Activated naive CD4-positive, alpha-beta T cell treated with Interleukin-2 at 50 U/mL for 16 hours (primary cell): ENCODE measurements around the gene MRPS10.
"Not testable (repeated sequence)": the region's sequence is repeated elsewhere in the genome, so short reads cannot be mapped to it uniquely, and the experiment has no call there.

Experiments
- DNase-seq: peaks from one replicate; pipeline ENCODE4 v3.0.0-alpha.2; 2020

The MRPS10 gene

DNA sequence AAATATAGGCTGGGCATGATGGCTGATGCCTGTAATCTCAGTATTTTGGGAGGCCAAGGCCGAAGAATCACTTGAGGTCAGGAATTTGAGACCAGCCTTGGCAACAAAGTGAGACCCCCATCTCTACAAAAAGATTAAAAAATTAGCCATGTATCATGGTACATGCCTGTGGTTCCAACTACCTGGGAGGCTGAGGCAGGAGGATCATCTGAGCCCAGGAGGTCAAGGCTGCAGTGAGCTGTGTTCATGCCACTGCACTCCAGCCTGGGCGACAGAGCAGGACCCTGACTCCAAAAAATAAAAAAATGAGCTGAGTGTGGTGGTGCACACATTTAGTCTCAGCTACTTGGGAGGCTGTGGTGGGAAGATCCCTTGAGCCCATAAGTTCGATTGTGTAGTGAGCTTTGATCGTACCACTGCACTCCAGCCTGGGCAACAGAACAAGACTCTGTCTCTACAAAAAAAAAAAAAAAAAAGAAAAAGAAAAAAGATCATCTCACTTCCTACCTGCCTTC lies 12.8 kb downstream of the MRPS10 start:
- no peak for DNase-seq

DNA sequence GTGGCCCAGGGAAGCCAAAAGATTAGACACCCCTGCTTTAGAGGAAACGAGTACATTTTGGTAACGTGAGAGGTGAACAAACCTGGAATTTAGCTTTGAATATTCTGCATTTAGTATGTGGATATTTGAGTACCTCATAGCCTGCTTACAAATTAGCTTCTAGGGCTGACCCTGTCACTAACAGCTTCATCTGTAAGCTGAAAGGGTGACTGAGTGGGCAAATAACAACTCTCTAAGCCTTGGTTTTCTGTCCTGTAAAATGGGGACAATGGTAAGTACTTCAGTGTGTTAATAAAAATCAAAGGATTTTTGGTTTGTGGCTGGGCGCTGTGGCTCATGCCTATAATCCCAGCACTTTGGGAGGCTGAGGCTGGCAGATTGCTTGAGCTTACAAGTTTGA lies 14.5 kb downstream of the MRPS10 start:
- no peak for DNase-seq

DNA sequence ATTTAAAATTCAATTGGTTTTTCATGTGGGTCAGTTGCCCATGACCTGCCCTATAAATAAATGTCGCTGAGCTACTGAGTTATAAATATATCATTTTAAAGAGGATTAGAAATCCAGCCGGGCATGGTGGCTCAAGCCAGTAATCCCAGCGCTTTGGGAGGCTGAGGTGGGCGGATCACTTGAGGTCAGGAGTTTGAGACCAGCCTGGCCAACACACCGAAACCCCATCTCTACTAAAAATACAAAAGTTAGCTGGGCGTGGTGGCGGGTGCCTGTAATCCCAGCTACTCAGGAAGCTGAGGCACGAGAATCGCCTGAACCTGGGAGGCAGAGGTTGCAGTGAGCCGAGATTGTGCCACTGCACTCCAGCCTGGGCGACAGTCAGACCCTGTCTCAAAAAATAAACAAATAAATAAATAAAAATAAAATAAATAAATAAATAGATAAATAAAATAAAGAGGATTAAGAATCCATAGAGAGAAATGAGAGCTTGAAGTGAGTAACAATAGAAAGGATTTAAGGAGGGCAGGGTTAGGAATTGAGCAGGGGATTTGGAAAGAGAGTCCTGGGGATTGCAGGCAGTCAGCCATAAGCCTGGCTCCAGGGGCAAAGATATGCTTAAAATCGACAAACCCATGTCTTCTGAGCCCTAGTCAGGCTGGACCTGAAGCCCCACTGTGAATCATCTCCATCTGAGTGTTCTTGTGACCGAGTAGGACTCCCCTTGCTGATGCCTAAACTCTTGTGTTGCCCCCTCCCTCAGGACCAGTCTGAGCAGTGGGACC lies 15.3 kb downstream of the MRPS10 start:
- DNase-seq: not testable (repeated sequence)

DNA sequence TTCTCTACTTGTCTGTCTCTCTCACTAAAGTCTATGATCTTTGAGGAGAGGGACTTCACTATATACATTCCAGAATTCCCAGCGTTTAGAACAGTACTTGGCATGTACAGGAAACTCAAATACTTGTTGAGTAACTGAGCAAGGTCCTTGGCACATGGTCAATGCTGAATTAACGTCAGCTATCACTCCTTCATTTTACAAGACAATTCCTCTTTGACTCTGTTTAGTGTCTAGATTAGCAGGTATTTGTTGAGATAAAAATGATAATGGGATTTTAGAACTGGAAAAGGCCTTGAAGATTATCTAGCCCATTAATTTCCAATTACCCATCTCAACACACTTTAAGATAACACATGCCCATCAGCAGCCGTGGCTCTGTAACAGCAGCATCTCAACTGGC lies 16.3 kb downstream of the MRPS10 start:
- DNase-seq: no peak

DNA sequence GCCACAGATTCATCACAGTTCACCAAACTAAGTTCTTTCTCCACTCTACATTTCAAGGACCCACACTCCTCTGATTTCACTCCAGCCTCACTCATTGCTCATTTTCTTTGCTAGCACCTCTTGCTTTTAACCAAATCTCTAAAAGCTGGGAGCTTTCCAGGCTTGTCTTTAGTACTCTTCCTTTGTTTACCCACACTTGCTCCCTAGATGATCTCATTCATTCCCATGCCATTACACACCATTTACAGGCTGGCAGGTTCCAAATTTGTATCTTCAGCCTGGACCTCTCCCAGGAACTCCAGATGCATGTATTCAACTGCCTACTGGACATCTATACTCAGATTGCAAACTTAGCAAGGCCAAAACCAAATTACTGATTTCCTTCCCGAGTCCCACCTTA lies 17.6 kb downstream of the MRPS10 start:
- no peak for DNase-seq

DNA sequence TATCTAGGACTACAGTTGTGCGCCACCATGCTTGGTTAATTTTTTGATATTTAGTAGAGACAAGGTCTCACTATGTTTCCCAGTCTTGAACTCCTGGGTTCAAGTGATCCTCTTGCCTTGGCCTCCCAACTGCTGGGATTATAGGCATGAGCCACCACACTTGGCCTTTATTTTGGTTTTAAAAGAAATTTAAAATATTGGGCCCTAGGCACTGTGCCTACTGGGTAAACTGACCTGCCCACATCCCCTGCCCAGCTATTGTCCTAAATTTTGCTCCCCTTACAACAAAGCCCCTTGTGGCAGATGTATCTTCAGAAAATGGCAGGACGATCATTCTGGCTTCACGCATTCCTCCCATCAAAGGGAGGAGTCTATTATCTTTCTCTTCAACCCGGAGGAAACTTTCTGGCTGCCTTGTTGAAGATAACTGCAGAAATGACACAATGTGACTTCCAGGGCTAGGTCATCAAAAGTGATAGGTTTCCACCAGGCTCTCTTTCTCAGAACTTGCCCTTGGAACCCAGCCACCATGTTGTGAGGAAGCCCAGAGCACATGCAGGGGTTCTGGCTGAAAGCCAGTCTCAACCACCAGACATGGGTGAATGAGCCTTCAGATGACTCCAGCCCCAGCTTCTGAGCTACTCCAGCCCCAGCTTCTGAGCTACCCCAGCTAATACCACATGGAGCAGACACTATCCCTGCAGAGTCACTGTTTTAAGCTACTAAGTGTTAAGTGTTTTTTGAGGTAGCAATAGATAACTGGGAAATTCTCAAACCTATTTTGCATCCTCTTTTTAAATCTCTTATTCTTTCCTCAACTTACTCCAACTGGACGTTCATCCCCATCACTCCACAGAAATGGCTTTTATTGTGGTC lies 18.3 kb downstream of the MRPS10 start:
- no peak for DNase-seq

DNA sequence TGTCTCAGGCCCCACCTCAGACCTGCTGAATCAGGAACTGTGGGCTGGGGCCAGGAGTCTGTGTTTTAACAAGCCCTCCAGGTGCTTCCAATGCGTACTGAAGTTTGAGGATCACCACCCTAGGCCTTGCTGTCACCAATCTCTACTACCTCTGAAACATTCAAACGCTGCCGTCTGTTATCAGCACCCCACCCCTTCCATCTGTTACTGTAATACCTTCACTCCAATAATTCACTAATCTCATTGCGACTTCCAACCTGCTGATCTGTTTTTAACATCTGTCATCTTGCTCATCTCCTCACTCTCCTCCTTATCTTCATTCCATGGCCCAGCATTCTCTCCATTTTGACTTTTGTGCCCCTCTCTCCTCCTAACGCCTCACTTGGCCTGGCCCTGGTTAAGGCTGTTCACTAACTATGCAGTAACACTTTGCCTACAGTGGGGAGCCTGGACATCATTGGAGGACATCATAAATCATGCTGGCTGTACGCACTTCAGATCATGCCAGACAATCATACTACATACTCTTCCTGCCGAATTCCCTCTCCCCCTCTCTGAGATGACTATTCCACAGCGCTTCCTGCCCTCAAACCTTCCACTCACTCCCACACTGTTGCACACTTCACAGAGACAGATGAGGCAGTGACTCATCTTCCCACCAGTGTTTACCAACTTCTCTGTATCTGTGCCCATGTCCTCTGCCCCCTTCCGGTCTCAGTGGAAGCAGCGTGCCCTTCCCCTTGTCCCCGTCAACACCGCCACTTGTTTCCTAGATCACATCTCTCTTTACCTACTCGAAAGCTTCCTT lies 19.9 kb downstream of the MRPS10 start:
- peak; percentile 22 for DNase-seq

DNA sequence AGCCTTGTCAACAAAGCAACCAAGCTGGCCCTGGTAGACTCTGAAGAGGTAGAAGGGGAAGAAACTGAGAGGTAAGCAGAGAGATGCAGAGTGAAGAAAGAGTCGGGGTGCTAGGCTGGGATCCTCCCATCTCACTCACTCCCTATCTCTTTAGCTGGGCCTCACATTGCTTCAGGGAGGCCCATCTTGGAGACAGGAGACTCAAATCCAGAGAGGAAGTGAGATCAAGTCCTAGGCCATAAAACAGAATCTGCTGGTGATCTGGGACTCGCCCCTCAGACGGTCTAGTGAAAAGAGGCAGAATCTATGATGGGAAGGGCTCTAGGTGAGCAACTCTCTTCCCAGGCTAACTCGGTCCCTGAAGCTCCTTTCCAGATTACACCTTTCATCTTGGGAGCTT lies 22.2 kb downstream of the MRPS10 start:
- DNase-seq: no peak

DNA sequence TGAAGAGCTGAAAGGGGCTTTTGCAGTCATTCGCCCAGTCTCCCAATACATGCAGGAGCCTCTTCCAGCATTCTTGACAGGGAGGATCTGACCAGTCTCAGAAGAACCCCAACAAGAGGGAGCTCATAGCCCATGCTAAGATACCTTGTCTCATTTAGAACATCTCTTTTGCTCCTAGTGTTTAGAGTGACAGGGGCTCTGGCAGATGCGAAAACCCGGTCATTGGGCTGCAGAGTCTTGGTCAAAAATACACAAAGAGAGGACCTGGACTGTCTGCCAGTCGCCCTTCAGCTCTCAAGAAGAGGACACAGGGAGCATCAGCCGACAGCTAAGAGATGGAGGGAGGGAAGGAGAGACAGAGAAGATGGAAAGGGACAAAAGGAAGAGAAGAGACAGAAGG lies 23.6 kb downstream of the MRPS10 start:
- DNase-seq: no peak

DNA sequence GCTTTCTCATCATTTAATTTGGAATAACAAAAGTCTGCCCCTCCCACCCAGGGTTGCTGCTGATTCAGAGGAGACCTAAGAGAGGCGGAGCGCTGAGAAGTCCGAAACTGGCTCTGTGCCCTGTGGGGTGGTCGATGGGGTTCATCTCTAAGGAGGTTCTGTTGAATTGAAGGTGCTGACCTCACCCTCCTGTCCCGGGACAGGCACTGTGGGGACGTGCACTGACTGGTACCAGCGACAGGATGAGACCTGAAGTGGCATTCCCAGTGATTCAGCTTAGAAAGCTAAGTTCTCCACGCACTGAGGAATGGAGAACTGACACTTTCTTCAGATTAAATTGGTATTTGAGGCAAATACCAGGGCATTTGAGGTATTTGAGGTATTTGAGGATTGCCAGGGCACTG lies 24.2 kb downstream of the MRPS10 start:
- DNase-seq: no peak

DNA sequence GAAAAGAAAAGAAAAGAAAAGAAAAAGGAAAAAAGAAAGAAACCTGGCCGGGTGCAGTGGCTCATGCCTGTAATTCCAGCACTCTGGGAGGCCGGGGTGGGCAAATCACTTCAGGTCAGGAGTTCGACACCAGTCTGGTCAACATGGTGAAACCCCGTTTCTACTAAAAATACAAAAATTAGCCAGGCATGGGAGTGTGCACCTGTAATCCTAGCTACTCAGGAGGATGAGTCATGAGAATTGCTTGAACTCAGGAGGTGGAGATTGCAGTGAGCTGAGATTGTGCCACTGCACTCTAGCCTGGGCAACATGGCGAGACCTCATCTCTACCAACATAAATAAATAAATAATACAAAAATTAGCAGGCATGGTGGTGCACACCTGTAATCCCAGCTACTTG lies 25.3 kb downstream of the MRPS10 start:
- not testable (repeated sequence) for DNase-seq

DNA sequence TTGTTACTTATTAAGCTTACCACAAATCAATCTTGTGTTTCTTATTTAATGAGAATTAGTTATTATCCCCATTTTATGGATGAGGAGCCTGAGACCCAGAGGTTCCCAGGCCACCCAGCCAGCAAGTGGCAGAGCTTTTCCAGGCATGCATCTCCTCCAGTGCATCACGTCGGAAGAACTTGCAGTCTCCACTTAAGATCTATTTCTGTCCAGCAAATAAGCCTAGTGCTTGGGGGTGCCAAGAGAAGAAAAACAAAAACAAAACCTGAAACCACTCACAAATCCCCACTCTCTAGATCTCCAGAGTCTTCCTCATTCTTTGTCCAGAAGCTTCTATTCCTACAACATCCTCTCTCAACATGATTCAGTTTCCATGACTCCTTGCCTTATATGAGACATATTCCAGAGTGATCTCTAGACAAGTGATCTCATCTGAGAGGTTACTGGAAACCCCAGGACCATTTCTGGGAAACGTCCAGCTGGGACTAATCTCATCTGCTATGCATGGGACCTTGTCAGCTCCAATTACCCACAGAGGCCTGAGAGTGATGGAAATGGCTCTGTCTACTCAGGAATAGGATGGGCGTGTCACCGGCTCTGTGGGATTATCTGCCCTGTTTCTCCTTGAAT lies 27.0 kb downstream of the MRPS10 start:
- no peak for DNase-seq

DNA sequence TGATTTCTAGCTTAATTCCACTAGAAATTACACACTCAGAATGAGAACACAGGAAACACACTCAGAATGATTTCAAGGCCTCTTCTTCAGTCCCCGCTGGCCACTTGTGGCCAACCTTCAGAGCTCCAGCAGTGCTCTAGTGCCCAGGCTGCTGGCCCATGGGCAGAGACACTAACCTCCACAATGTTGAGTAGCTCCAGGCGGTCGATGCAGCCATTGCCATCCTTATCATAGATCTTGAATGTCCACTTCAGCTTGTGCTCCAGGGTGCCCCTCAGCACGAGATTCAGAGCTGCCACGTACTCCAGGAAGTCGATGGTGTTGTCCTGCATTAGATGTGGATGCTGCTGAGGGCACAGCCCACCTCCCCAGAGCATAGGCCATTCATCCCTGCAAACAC lies 29.3 kb downstream of the MRPS10 start:
- DNase-seq: no peak

DNA sequence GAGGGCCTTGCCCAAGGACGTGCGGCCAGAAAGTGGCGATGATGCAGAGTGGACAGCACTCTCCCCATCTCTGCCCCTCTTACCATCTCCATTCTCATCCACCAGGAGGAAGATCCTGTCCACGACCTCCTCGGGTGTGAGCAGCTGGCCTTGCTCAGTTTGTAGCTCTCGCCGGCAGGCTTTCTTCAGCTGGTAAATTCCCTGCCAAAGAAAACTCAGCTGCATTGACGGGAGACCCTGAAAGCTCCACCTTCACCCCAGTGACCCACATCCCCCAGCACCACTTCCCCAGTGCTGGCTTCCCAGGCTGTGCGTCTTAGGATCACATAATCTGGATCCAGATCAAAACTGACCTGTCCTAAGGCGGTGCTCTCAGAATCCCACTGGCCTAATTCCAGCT lies 32.1 kb downstream of the MRPS10 start:
- DNase-seq: no peak

DNA sequence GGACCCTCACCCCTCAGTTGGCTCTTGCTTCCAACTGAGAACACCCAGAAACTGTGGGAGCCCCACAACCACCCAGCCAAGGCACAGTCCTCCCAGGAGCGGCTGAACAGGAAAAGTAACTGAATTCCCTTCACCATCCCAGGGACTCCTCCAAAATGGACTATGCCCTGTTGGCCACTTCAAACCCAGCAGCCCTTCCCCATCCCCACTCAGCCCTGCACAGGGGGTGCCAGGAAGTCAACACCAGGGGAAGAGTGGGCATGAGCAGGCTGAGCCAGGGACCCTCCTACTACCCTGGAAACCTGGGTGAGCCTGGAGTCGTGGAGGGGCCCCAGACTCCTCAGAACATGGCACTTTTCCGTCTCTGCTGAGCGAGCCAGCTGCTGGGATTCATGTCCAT lies 33.2 kb downstream of the MRPS10 start:
- no peak for DNase-seq

DNA sequence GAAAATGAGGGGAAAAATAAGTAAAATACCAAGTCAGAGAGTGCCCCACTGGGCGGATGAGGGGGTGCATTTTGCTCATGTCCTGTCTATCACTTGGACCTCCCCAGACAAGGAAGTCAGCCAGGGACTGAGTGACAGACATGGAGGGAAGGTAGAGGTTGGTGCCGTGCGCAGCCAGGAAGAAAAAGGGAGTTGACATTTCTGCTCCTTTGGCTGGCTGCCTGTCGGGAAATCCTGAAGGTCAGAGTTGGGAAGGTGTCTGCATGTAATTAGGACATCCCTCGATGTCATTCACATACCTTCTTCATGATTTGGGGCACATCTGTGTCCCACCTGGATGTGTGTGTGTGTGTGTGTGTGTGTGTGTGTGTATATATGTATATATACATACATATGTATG lies 35.6 kb downstream of the MRPS10 start:
- DNase-seq: no peak

DNA sequence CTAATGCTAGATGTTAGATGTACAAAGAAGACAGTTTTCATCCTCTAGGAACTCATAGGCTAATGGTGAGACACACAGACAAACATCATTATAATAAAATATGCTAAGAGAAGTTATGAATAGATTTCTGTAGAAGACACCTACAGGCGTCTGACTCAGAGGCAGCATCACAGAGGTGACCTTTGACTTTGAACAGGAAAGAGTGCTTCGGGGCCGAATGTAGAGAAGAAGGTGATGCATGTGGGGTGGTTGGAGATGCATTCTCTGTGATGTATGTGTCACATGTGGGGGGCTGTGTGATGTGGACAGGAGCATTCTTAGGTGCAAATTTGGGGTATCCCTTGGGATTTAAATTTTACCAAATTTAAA lies 37.7 kb downstream of the MRPS10 start:
- DNase-seq: no peak

DNA sequence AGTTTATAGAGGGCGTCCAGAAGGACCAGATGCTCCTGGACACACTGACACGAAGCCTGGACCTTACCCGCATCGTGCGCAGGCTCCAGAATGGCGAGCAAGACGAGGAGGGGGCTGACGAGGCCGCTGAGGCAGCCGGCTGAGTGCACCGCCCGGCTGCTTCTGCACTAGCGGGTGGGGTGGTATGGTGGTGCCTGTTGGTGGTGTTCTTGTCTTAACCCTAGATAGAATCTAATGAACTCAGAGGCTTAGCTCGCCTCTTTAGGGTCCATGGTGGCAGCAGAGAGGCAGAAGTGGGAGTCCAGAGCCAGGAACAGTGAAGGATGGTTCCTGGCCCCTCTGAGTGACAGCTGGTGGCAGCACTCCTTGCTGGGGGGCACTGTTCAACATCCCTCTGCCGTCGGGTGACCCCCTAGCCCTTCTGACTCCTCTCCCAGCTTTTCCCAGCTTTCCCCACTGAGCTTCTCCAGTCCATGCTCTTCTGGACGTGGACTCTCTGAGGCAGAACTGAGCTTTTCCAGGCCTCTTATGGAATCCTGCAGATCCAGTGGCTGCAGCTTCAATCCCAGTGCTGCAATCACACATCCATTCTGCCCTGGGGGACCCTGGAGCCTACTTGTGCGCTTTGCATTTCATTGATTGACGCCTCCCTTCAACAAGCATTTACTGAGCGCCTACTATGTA lies 38.3 kb downstream of the MRPS10 start:
- DNase-seq: no peak

DNA sequence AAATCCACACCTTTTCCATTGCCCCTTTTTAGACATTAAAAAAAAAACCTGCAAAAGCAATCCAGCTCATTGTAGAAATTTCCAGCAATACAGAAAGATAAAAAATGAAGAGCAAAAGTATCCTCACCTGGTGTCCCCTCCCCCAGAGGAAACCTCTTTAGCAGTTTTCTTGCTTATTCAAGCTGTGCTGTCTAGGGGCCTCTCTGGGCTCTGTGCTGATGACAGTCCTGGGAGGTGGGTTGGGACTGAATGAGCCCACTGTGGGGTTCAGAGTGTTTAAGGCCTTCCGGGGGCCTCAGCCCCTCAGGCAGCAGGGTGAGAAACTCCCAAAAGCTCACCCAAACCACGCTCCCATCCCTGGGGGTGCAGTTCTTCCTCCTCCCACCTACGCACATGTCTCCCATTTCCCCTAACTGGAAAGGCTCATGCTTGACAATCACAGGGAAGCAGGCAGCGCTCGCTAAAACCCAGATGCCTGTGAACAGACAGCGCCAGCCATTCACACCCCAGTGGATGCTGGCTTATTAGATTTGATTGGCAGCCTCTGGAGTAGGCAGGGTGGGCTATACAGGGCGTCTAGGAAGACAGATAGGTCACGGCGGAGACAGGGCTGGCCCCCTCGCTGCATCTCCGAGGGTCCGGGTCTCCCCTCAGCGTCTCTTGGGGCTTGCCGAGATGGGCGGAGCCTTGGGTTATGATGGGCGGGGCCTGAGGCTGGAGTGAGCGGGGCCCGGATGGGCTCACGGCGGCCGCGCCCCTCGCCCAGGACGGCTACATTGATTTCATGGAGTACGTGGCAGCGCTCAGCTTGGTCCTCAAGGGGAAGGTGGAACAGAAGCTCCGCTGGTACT lies 39.9 kb downstream of the MRPS10 start:
- DNase-seq: peak; percentile 12

DNA sequence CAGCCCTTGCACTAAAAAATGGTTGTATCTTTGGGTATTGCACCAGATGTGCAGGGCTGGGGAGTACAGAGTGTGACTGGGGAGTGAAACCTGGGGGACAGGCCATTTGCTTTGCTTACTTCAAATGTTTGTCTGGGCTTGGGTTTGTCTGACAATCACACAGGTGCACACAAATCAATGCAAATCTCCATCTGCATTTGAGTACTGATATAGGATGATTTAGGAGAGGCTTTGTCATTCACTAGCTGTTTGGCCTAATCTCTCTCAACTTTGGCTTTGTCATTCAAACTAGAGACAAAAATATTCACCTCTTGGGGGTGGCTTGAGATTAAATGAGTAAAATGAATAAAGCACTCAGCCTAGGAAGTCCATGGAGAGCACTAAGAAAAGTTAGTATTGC lies 40.7 kb downstream of the MRPS10 start:
- DNase-seq: no peak

DNA sequence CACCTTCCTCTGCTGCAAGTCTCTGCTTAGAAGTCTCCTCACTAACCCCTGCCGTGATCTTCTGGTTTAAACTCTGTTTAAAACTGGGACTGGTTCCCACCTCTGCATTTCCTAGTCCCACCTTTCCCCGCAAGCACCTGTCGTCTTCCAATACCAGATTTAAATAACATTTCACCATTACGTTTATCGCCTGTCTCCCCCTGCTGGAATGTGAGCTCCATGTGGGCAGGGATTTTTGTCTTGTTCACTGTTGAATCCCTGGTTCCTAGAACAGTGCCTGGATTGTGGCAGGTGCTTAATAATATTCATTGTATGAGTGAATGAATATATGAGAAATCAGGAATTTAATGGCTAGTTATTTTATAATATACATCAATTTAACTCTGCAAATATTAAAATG lies 41.8 kb downstream of the MRPS10 start:
- DNase-seq: no peak
